A549 (cell line): ENCODE results near the gene GRID1. TPM values are rescaled to one million over a fixed set of nuclear protein-coding genes. Genes with fewer than 3 reads are reported as not detected.

Experiments used
- ATAC-seq, 2 experiments: fragments of 200-7000 bp in 1 of 2; fragments of >200 bp in 1 of 2; cut with Nextera tagmentation in 1 of 2; cut with Tn5 transposase in 1 of 2; 3 replicates each; pipeline versions ENCODE4 v1.8.0 to v1.9.1; 2018 to 2020; ENCODE audit warnings: mild to moderate bottlenecking in 1 of 2, moderate library complexity in 1 of 2
- CTCF ChIA-PET: fragments of 300-600 bp; sonication (Branson Sonifier 250); formaldehyde crosslinking; extraction: SDS; loops from one replicate; lab custom pipeline; 2021; ENCODE audit warnings: antibody characterized with exemption, inconsistent platforms; lab: Yijun Ruan, JAX
- POLR2A ChIA-PET: fragments of 350-600 bp; formaldehyde crosslinking; extraction: SDS; loops from one replicate; lab custom pipeline; 2021; ENCODE audit warnings: antibody characterized with exemption, inconsistent platforms; lab: Yijun Ruan, JAX
- DNase-seq, 2 experiments: peaks; one replicate each; pipeline versions ENCODE4 v3.0.0 to v3.0.0-alpha.2; 2011 to 2016; ENCODE audit warnings: low read depth in 1 of 2, low spot score in 1 of 2
- FAIRE-seq: peaks from 2 replicates; lab custom pipeline; 2011; peaks lifted over from hg19 to GRCh38; lab: Jason Lieb, UNC
- H3K27ac ChIP-seq, 2 experiments: fragments of >200 bp; sonication (Bioruptor Twin); formaldehyde crosslinking; 3 replicates each; pipeline ENCODE4 v1.5.1; 2016 to 2017
- H3K4me1 ChIP-seq: fragments of >200 bp; sonication (Bioruptor Twin); formaldehyde crosslinking; 3 replicates; pipeline ENCODE4 v1.6.1; 2016
- H3K4me2 ChIP-seq: fragments of >200 bp; sonication (Bioruptor Twin); formaldehyde crosslinking; 3 replicates; pipeline ENCODE4 v1.6.1; 2016
- H3K4me3 ChIP-seq: fragments of >200 bp; sonication (Bioruptor Twin); formaldehyde crosslinking; 3 replicates; pipeline ENCODE4 v1.5.1; 2016
- H3K9me3 ChIP-seq: fragments of >200 bp; sonication (Bioruptor Twin); formaldehyde crosslinking; 3 replicates; pipeline ENCODE4 v1.6.1; 2016
- ATOH8 ChIP-seq: fragments of 250-450 bp; sonication (Bioruptor Pico); IDR thresholded peaks from 2 replicates; pipeline ENCODE4 v1.5.0; 2020; ENCODE audit warnings: low read depth, mild to moderate bottlenecking, moderate library complexity
- CBX2 ChIP-seq: fragments of 200-600 bp; sonication (generic); IDR thresholded peaks from 2 replicates; pipeline ENCODE4 v1.6.1; 2016; ENCODE audit warnings: low read depth, mild to moderate bottlenecking, borderline replicate concordance
- CHD2 ChIP-seq: fragments of 150-350 bp; IDR thresholded peaks from 2 replicates; pipeline ENCODE4 v1.6.1; 2014; ENCODE audit warnings: low read length; ENCODE audit not compliant: partially characterized antibody
- EHF ChIP-seq: fragments of 250-450 bp; sonication (Bioruptor Pico); IDR thresholded peaks from 2 replicates; pipeline ENCODE4 v1.5.0; 2020; ENCODE audit warnings: mild to moderate bottlenecking
- EHMT2 ChIP-seq: fragments of 200-600 bp; sonication (generic); IDR thresholded peaks from 2 replicates; pipeline ENCODE4 v1.6.1; 2016; ENCODE audit warnings: antibody characterized with exemption, low read depth, mild to moderate bottlenecking, moderate library complexity
- ELK1 ChIP-seq: fragments of 150-350 bp; IDR thresholded peaks from 2 replicates; pipeline ENCODE4 v1.6.1; 2014; ENCODE audit warnings: low read depth, mild to moderate bottlenecking, low read length
- GATA3 ChIP-seq: IDR thresholded peaks from 2 replicates; pipeline ENCODE4 v1.6.1; 2012; ENCODE audit warnings: borderline replicate concordance
- HDAC2 ChIP-seq: fragments of 200-600 bp; sonication (generic); IDR thresholded peaks from 2 replicates; pipeline ENCODE4 v1.6.1; 2016
- HOXB13 ChIP-seq: fragments of 250-450 bp; sonication (Bioruptor Pico); IDR thresholded peaks from 2 replicates; pipeline ENCODE4 v1.5.0; 2020; ENCODE audit warnings: low read depth, mild to moderate bottlenecking, moderate library complexity
- JUN ChIP-seq, 2 experiments: fragments of >200 bp; sonication (Bioruptor Twin); formaldehyde crosslinking; IDR thresholded peaks; 2 replicates in 1 of 2; 3 replicates in 1 of 2; pipeline ENCODE4 v1.6.1; 2016 to 2017
- JUNB ChIP-seq: fragments of >200 bp; sonication (Bioruptor Twin); formaldehyde crosslinking; IDR thresholded peaks from 2 replicates; pipeline ENCODE4 v1.6.1; 2016
- KDM1A ChIP-seq: fragments of 200-600 bp; sonication (generic); IDR thresholded peaks from 2 replicates; pipeline ENCODE4 v1.6.1; 2016; ENCODE audit warnings: low read depth, mild to moderate bottlenecking
- MAZ ChIP-seq: fragments of 150-350 bp; IDR thresholded peaks from 2 replicates; pipeline ENCODE4 v1.6.1; 2014; ENCODE audit warnings: antibody characterized with exemption, low read depth, low read length, borderline replicate concordance
- PBX3 ChIP-seq: IDR thresholded peaks from 2 replicates; pipeline ENCODE4 v1.6.1; 2012
- RARB ChIP-seq: fragments of 250-450 bp; sonication (Bioruptor Pico); IDR thresholded peaks from 2 replicates; pipeline ENCODE4 v1.8.0; 2021; ENCODE audit warnings: mild to moderate bottlenecking, moderate library complexity
- RFX5 ChIP-seq: fragments of 450-650 bp; IDR thresholded peaks from 2 replicates; pipeline ENCODE4 v1.7.1; 2014; ENCODE audit warnings: antibody characterized with exemption, mild to moderate bottlenecking, moderate library complexity
- SMC3 ChIP-seq: fragments of >200 bp; sonication (Bioruptor Twin); formaldehyde crosslinking; IDR thresholded peaks from 3 replicates; pipeline ENCODE4 v1.6.1; 2018; ENCODE audit warnings: inconsistent platforms
- SREBF2 ChIP-seq: fragments of 450-650 bp; IDR thresholded peaks from 2 replicates; pipeline ENCODE4 v1.6.1; 2014; ENCODE audit warnings: mild to moderate bottlenecking, moderate library complexity
- ZFP36 ChIP-seq: fragments of 450-650 bp; IDR thresholded peaks from 2 replicates; pipeline ENCODE4 v1.6.1; 2014; ENCODE audit warnings: borderline replicate concordance; ENCODE audit not compliant: partially characterized antibody
- WGBS: methylation state at CpG from one replicate; pipeline ENCODE4 v1.1.6; 2017; ENCODE audit errors: missing lambda C conversion rate; 5-methylcytosine and 5-hydroxymethylcytosine counted together
- polyA plus RNA-seq, 4 experiments: library from polyadenylated mRNA; depleted of rRNA in 3 of 4; stranded (reverse); fragments of >200 nt; fragmentation: RNase III in 1 of 4; extraction: RNeasy Plus Mini Kit Qiagen cat#74134 plus additional on column Dnase treatment in 1 of 4; gene quantifications; 2 replicates in 3 of 4; 3 replicates in 1 of 4; pipeline ENCODE4 v1.2.3, GENCODE V29; 2011 to 2017
- TF ChIP-seq, protein P1 (sequence below): fragments of 450-650 bp; IDR thresholded peaks from 2 replicates; pipeline ENCODE4 v1.6.1; 2014; ENCODE audit warnings: antibody characterized with exemption
- TF ChIP-seq, protein P2 (sequence below): fragments of 250-450 bp; sonication (Bioruptor Pico); IDR thresholded peaks from 2 replicates; pipeline ENCODE4 v1.5.0; 2021; ENCODE audit warnings: mild to moderate bottlenecking, moderate library complexity, borderline replicate concordance
- TF ChIP-seq, protein P3 (sequence below): fragments of >200 bp; sonication (Bioruptor Twin); formaldehyde crosslinking; IDR thresholded peaks from 3 replicates; pipeline ENCODE4 v1.5.1; 2016
- TF ChIP-seq, protein P4 (sequence below): fragments of >200 bp; sonication (Bioruptor Twin); formaldehyde crosslinking; IDR thresholded peaks from 2 replicates; pipeline ENCODE4 v1.6.1; 2016

GRID1 gene
- polyA plus RNA-seq, 2 of the 4 experiments (the other 2 are of a cell fraction), result 0.14 to 0.30 TPM

GRCh38 chr10:86304436-86304835, 62.2 kb downstream of the GRID1 start:
- ATAC-seq (peak in 1 of 2 experiments; percentile 38; a peak in 2 of 6 replicates), DNase-seq (no peak), FAIRE-seq (no peak)
- TF ChIP-seq SREBF2 (no peak), JUN (IDR thresholded peaks at IDR 0.05) (no peak), PBX3 (no peak), JUNB (no peak), SMC3 (no peak), ELK1 (no peak), HDAC2 (no peak), EHF (CRISPR knock-in tag) (no peak), CHD2 (no peak), RFX5 (no peak)
- TF ChIP-seq, protein P1, sequence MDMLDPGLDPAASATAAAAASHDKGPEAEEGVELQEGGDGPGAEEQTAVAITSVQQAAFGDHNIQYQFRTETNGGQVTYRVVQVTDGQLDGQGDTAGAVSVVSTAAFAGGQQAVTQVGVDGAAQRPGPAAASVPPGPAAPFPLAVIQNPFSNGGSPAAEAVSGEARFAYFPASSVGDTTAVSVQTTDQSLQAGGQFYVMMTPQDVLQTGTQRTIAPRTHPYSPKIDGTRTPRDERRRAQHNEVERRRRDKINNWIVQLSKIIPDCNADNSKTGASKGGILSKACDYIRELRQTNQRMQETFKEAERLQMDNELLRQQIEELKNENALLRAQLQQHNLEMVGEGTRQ, result no peak
- TF ChIP-seq, protein P2, sequence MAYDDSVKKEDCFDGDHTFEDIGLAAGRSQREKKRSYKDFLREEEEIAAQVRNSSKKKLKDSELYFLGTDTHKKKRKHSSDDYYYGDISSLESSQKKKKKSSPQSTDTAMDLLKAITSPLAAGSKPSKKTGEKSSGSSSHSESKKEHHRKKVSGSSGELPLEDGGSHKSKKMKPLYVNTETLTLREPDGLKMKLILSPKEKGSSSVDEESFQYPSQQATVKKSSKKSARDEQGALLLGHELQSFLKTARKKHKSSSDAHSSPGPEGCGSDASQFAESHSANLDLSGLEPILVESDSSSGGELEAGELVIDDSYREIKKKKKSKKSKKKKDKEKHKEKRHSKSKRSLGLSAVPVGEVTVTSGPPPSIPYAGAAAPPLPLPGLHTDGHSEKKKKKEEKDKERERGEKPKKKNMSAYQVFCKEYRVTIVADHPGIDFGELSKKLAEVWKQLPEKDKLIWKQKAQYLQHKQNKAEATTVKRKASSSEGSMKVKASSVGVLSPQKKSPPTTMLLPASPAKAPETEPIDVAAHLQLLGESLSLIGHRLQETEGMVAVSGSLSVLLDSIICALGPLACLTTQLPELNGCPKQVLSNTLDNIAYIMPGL (CRISPR knock-in tag), result no peak
- H3K4me1 ChIP-seq, result no peaks in the 10 kb centered on the region
- POLR2A ChIA-PET, result no interaction called here
- 2% methylated on average over 3 of the region's 3 CpGs for WGBS
- H3K4me2 ChIP-seq, result no peak overlapping the region
- H3K9me3 ChIP-seq, result no peaks in the 10 kb centered on the region
- H3K27ac ChIP-seq, result no peak overlapping the region
- H3K4me3 ChIP-seq, result no peak overlapping the region
- CTCF ChIA-PET, result interaction anchor here (1.0 kb wide), 1 partner anchor 57 kb away, joined by 3 read pairs; no protein-coding TSS in a partner anchor

- Histone ChIP-seq H3K9me3 (no peaks in the 10 kb centered on the region), H3K4me3 (no peak overlapping the region), H3K4me1 (no peaks in the 10 kb centered on the region), H3K4me2 (no peak overlapping the region), H3K27ac (no peak overlapping the region)
- ChIA-PET POLR2A (no interaction called here), CTCF (interaction anchor here (1.0 kb wide), 1 partner anchor 58 kb away, joined by 3 read pairs; no protein-coding TSS in a partner anchor)
- DNase-seq (no peak), ATAC-seq (no peak), FAIRE-seq (no peak)
- under 1% methylated on average over 6 of the region's 6 CpGs for WGBS
- TF ChIP-seq, protein P2 (CRISPR knock-in tag), result no peak
- no peak for TF ChIP-seq CBX2
- TF ChIP-seq KDM1A, result no peak
- TF ChIP-seq MAZ, result no peak
- TF ChIP-seq, protein P3, sequence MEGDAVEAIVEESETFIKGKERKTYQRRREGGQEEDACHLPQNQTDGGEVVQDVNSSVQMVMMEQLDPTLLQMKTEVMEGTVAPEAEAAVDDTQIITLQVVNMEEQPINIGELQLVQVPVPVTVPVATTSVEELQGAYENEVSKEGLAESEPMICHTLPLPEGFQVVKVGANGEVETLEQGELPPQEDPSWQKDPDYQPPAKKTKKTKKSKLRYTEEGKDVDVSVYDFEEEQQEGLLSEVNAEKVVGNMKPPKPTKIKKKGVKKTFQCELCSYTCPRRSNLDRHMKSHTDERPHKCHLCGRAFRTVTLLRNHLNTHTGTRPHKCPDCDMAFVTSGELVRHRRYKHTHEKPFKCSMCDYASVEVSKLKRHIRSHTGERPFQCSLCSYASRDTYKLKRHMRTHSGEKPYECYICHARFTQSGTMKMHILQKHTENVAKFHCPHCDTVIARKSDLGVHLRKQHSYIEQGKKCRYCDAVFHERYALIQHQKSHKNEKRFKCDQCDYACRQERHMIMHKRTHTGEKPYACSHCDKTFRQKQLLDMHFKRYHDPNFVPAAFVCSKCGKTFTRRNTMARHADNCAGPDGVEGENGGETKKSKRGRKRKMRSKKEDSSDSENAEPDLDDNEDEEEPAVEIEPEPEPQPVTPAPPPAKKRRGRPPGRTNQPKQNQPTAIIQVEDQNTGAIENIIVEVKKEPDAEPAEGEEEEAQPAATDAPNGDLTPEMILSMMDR, result no peak
- TF ChIP-seq ATOH8 (CRISPR knock-in tag), result no peak
- TF ChIP-seq ZFP36, result no peak
- TF ChIP-seq, protein P4, sequence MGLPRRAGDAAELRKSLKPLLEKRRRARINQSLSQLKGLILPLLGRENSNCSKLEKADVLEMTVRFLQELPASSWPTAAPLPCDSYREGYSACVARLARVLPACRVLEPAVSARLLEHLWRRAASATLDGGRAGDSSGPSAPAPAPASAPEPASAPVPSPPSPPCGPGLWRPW, result no peak
- no peak for TF ChIP-seq RFX5
- TF ChIP-seq EHMT2, result no peak
- no peak for TF ChIP-seq EHF (CRISPR knock-in tag)
- TF ChIP-seq ELK1, result no peak
- no peak for TF ChIP-seq CHD2
- TF ChIP-seq HOXB13 (CRISPR knock-in tag), result no peak
- TF ChIP-seq GATA3, result no peak
- no peak for TF ChIP-seq RARB (CRISPR knock-in tag)
Measured at GRCh38 chr10:86303626-86304025, 63.0 kb downstream of the GRID1 start.
